Muscle of leg (tissue), 11 donors: ENCODE data around the gene TRIAP1. TPM values are rescaled to one million over a fixed set of nuclear protein-coding genes. Genes with fewer than 3 reads are reported as not detected.

Source experiments
- DNase-seq: peaks from one replicate; pipeline ENCODE4 v3.0.0; 2013
- H3K27ac ChIP-seq: one replicate; pipeline ENCODE4 v1.5.1; 2013; ENCODE audit warnings: mild to moderate bottlenecking, low read length, control low read depth
- H3K27me3 ChIP-seq: one replicate; pipeline ENCODE4 v1.6.1; 2013; ENCODE audit warnings: low read length; ENCODE audit not compliant: control insufficient read depth, insufficient read depth
- H3K36me3 ChIP-seq: one replicate; pipeline ENCODE4 v1.6.1; 2013; ENCODE audit warnings: low read length; ENCODE audit not compliant: control insufficient read depth, insufficient read depth
- H3K4me1 ChIP-seq: one replicate; pipeline ENCODE4 v1.6.1; 2013; ENCODE audit warnings: low read length; ENCODE audit not compliant: control insufficient read depth, insufficient read depth
- H3K4me3 ChIP-seq: one replicate; pipeline ENCODE4 v1.5.1; 2013; ENCODE audit warnings: low read length, control low read depth
- H3K9me3 ChIP-seq: replicated peaks from 2 replicates; pipeline ENCODE4 v1.6.1; 2013; ENCODE audit warnings: low read depth, low read length; ENCODE audit not compliant: control insufficient read depth
- WGBS: methylation state at CpG from one replicate; pipeline ENCODE4 v1.1.5; 2013; ENCODE audit warnings: missing lambda C conversion rate; ENCODE audit not compliant: insufficient coverage; 5-methylcytosine and 5-hydroxymethylcytosine counted together
- polyA plus RNA-seq, 8 donors: library from polyadenylated mRNA; unstranded; fragments of 120-200 nt; gene quantifications; one replicate each; pipeline versions ENCODE4 v1.2.1 to v1.2.3, GENCODE V29; 2013; ENCODE audit warnings: inconsistent platforms in 1 of 8, low replicate concordance in 1 of 8; ENCODE audit not compliant: insufficient read length in 8 of 8, insufficient read depth in 1 of 8
- total RNA-seq: library from RNA; stranded (reverse); fragments of 120-200 nt; gene quantifications from one replicate; pipeline ENCODE4 v1.2.4, GENCODE V29; 2013

TRIAP1 gene
- total and polyA plus RNA-seq, 9 donors, result 26.6 to 37.7 (median 33.9) TPM

- peak overlapping the region; percentile 74 for H3K27ac ChIP-seq
- peaks cover 19% of the 10 kb centered on the region for H3K4me1 ChIP-seq
- peaks cover 13% of the 10 kb centered on the region for H3K36me3 ChIP-seq
- H3K27me3 ChIP-seq, result no peaks in the 10 kb centered on the region
- no peak for DNase-seq
- H3K4me3 ChIP-seq, result peak overlapping the region; percentile 80
- 53% methylated on average over 15 of the region's 26 CpGs for WGBS
- H3K9me3 ChIP-seq, result no peaks in the 10 kb centered on the region
Measured at GRCh38 chr12:120470150-120470784, 24.1 kb upstream of the TRIAP1 start.

- Histone ChIP-seq H3K27ac (peak within 1 kb of the TSS; percentile 95), H3K4me3 (peak within 1 kb of the TSS; percentile 80), H3K9me3 (no peaks in the 10 kb centered on the region), H3K36me3 (peaks cover 19% of the 10 kb centered on the region), H3K4me1 (peaks cover 19% of the 10 kb centered on the region), H3K27me3 (no peaks in the 10 kb centered on the region)
- DNase-seq, result peak; percentile 99
- under 1% methylated on average over 88 of the region's 88 CpGs for WGBS
Measured at GRCh38 chr12:120469450-120470149, 23.4 kb upstream of the TRIAP1 start, which contains the start of gene SRSF9. Gene SRSF9 (minus strand): TSS chr12:120469748. CDS start chr12:120469609, 139 bp downstream.

- H3K4me3 ChIP-seq, result peak overlapping the region; percentile 80
- no peaks in the 10 kb centered on the region for H3K27me3 ChIP-seq
- no peaks in the 10 kb centered on the region for H3K9me3 ChIP-seq
- H3K4me1 ChIP-seq, result peaks cover 19% of the 10 kb centered on the region
- under 1% methylated on average over 43 of the region's 57 CpGs for WGBS
- DNase-seq, result peak; percentile 76
- H3K27ac ChIP-seq, result peak overlapping the region; percentile 95
- peaks cover 26% of the 10 kb centered on the region for H3K36me3 ChIP-seq
Measured at GRCh38 chr12:120468821-120469449, 22.8 kb upstream of the TRIAP1 start.

GRCh38 chr12:120468325-120468820, 22.2 kb upstream of the TRIAP1 start:
- H3K36me3 ChIP-seq, result peaks cover 32% of the 10 kb centered on the region
- peak; percentile 62 for DNase-seq
- no peaks in the 10 kb centered on the region for H3K9me3 ChIP-seq
- H3K4me1 ChIP-seq, result peaks cover 19% of the 10 kb centered on the region
- H3K27me3 ChIP-seq, result no peaks in the 10 kb centered on the region
- peak overlapping the region; percentile 80 for H3K4me3 ChIP-seq
- peak overlapping the region; percentile 95 for H3K27ac ChIP-seq
- 0% methylated on average over 11 of the region's 23 CpGs for WGBS

- Histone ChIP-seq H3K9me3 (no peaks in the 10 kb centered on the region), H3K4me1 (peaks cover 19% of the 10 kb centered on the region), H3K4me3 (no peak overlapping the region), H3K27ac (no peak overlapping the region), H3K36me3 (peaks cover 41% of the 10 kb centered on the region), H3K27me3 (no peaks in the 10 kb centered on the region)
- WGBS, result 81% methylated on average over 4 of the region's 6 CpGs
- DNase-seq, result no peak
Measured at GRCh38 chr12:120467439-120467838, 21.3 kb upstream of the TRIAP1 start.

- Histone ChIP-seq H3K27me3 (no peaks in the 10 kb centered on the region), H3K36me3 (peaks cover 43% of the 10 kb centered on the region), H3K4me1 (peaks cover 19% of the 10 kb centered on the region), H3K27ac (no peak overlapping the region), H3K4me3 (no peak overlapping the region), H3K9me3 (no peaks in the 10 kb centered on the region)
- WGBS, result 79% methylated on average over 2 of the region's 8 CpGs
- DNase-seq, result peak; percentile 33
Measured at GRCh38 chr12:120466560-120467315, 20.6 kb upstream of the TRIAP1 start.

GRCh38 chr12:120465756-120466155, 19.6 kb upstream of the TRIAP1 start:
- Histone ChIP-seq H3K9me3 (no peaks in the 10 kb centered on the region), H3K27ac (no peak overlapping the region), H3K4me1 (peaks cover 19% of the 10 kb centered on the region), H3K4me3 (no peak overlapping the region), H3K27me3 (no peaks in the 10 kb centered on the region), H3K36me3 (peaks cover 51% of the 10 kb centered on the region)
- no peak for DNase-seq
- WGBS, result no CpG with 5 or more reads among the region's 5 CpGs

- Histone ChIP-seq H3K36me3 (peaks cover 67% of the 10 kb centered on the region), H3K27ac (no peak overlapping the region), H3K4me1 (peaks cover 13% of the 10 kb centered on the region), H3K9me3 (no peaks in the 10 kb centered on the region), H3K27me3 (no peaks in the 10 kb centered on the region), H3K4me3 (no peak overlapping the region)
- whole genome bisulfite sequencing, result 88% methylated on average over 4 of the region's 5 CpGs
- DNase-seq, result no peak
Measured at GRCh38 chr12:120463712-120464111, 17.5 kb upstream of the TRIAP1 start.

- H3K9me3 ChIP-seq, result no peaks in the 10 kb centered on the region
- no peaks in the 10 kb centered on the region for H3K27me3 ChIP-seq
- H3K4me3 ChIP-seq, result no peak overlapping the region
- no peak overlapping the region for H3K27ac ChIP-seq
- DNase-seq, result no peak
- peaks cover 3% of the 10 kb centered on the region for H3K4me1 ChIP-seq
- WGBS, result 13% methylated on average over 1 of the region's 3 CpGs
- peaks cover 80% of the 10 kb centered on the region for H3K36me3 ChIP-seq
Measured at GRCh38 chr12:120462099-120462640, 16.0 kb upstream of the TRIAP1 start.
